ENCODE results near the gene PPDPF.

- TF ChIP-seq POLR2A (IDR thresholded peaks at IDR 0.05), result no peak
- no peak for TF ChIP-seq EP300 (IDR thresholded peaks at IDR 0.05)
- TF ChIP-seq CTCF (IDR thresholded peaks at IDR 0.05), result no peak
- TF ChIP-seq POLR2AphosphoS5 (IDR thresholded peaks at IDR 0.05), result no peak
Measured at GRCh38 chr20:63558804-63559484, 38.4 kb downstream of the PPDPF start.

Data from suprapubic skin (tissue), 4 donors.